ENCODE results near the gene PTPRB. TPM values are rescaled to one million over a fixed set of nuclear protein-coding genes. Genes with fewer than 3 reads are reported as not detected.

The PTPRB gene
- total RNA-seq, 1 experiment from 2014 or later = not detected

GRCh38 chr12:70549340-70550179 is 87.7 kb downstream of the PTPRB start:
- Histone ChIP-seq H3K4me3 (ENCODE audit: low read depth, low read length, poor library complexity, severe bottlenecking) (no peak overlapping the region), H3K36me3 (ENCODE audit: insufficient read depth, low read length, poor library complexity, severe bottlenecking) (no peaks in the 10 kb centered on the region), H3K9me3 (ENCODE audit: low read depth, low read length, poor library complexity, severe bottlenecking) (no peaks in the 10 kb centered on the region), H3K27me3 (replicated peaks; ENCODE audit: insufficient read depth, low read depth, low read length, poor library complexity) (no peaks in the 10 kb centered on the region), H3K4me1 (ENCODE audit: insufficient read depth, low read length, poor library complexity, severe bottlenecking) (no peaks in the 10 kb centered on the region), H3K27ac (ENCODE audit: low read depth, low read length, poor library complexity, severe bottlenecking) (no peak overlapping the region)
- POLR2A ChIA-PET (ENCODE audit: low non-redundant PET) = no interaction called here
- intact Hi-C loops (cut with micrococcal nuclease; ENCODE audit: unreplicated experiment) = no loop called here
- no TSS peak for BruUV-seq (replicated peaks)
- DNase-seq (ENCODE audit: low spot score) = no peak
- TF ChIP-seq EZH2 (IDR thresholded peaks at IDR 0.05; ENCODE audit: borderline replicate concordance, low read depth, low read length, poor library complexity, severe bottlenecking) (no peak), CTCF (conservative IDR thresholded peaks at IDR 0.05; ENCODE audit: low read depth, low read length) (no peak)
- CTCF ChIA-PET = no interaction called here

- Histone ChIP-seq H3K27me3 (replicated peaks; ENCODE audit: insufficient read depth, low read depth, low read length, poor library complexity) (no peaks in the 10 kb centered on the region), H3K9me3 (ENCODE audit: low read depth, low read length, poor library complexity, severe bottlenecking) (no peaks in the 10 kb centered on the region), H3K27ac (ENCODE audit: low read depth, low read length, poor library complexity, severe bottlenecking) (no peak overlapping the region), H3K4me3 (ENCODE audit: low read depth, low read length, poor library complexity, severe bottlenecking) (no peak overlapping the region), H3K4me1 (ENCODE audit: insufficient read depth, low read length, poor library complexity, severe bottlenecking) (peaks cover 9% of the 10 kb centered on the region), H3K36me3 (ENCODE audit: insufficient read depth, low read length, poor library complexity, severe bottlenecking) (no peaks in the 10 kb centered on the region)
- ChIA-PET CTCF (interaction anchor here (1.0 kb wide), 1 partner anchor 334 kb away, joined by 3 read pairs; no protein-coding TSS in a partner anchor), POLR2A (ENCODE audit: low non-redundant PET) (interaction anchor here (0.7 kb wide), 1 partner anchor 14 kb away, joined by 3 read pairs; no protein-coding TSS in a partner anchor)
- intact Hi-C loops (cut with micrococcal nuclease; ENCODE audit: unreplicated experiment) = no loop called here
- TF ChIP-seq CTCF (conservative IDR thresholded peaks at IDR 0.05; ENCODE audit: low read depth, low read length) (no peak), EZH2 (IDR thresholded peaks at IDR 0.05; ENCODE audit: borderline replicate concordance, low read depth, low read length, poor library complexity, severe bottlenecking) (no peak)
- BruUV-seq (replicated peaks) = no TSS peak
- DNase-seq (ENCODE audit: low spot score) = peak; percentile 78
Observed at GRCh38 chr12:70543444-70543843, 93.8 kb downstream of the PTPRB start.

GRCh38 chr12:70540996-70541395 is 96.2 kb downstream of the PTPRB start:
- no peak for TF ChIP-seq EZH2 (IDR thresholded peaks at IDR 0.05; ENCODE audit: borderline replicate concordance, low read depth, low read length, poor library complexity, severe bottlenecking)
- TF ChIP-seq CTCF (conservative IDR thresholded peaks at IDR 0.05; ENCODE audit: low read depth, low read length) = no peak
- H3K36me3 ChIP-seq (ENCODE audit: insufficient read depth, low read length, poor library complexity, severe bottlenecking) = no peaks in the 10 kb centered on the region
- no peaks in the 10 kb centered on the region for H3K9me3 ChIP-seq (ENCODE audit: low read depth, low read length, poor library complexity, severe bottlenecking)
- H3K27me3 ChIP-seq (replicated peaks; ENCODE audit: insufficient read depth, low read depth, low read length, poor library complexity) = no peaks in the 10 kb centered on the region
- H3K4me1 ChIP-seq (ENCODE audit: insufficient read depth, low read length, poor library complexity, severe bottlenecking) = peaks cover 9% of the 10 kb centered on the region
- H3K27ac ChIP-seq (ENCODE audit: low read depth, low read length, poor library complexity, severe bottlenecking) = no peak overlapping the region
- ChIA-PET POLR2A (ENCODE audit: low non-redundant PET) (no interaction called here), CTCF (no interaction called here)
- no peak overlapping the region for H3K4me3 ChIP-seq (ENCODE audit: low read depth, low read length, poor library complexity, severe bottlenecking)
- no TSS peak for BruUV-seq (replicated peaks)
- no peak for DNase-seq (ENCODE audit: low spot score)
- intact Hi-C loops (cut with micrococcal nuclease; ENCODE audit: unreplicated experiment) = no loop called here
